DOHH2 (cell line): ENCODE data around the gene GRID2.

Source experiments
- EZH2phosphoT487 ChIP-seq: fragments of 200-600 bp; sonication (generic); IDR thresholded peaks from 2 replicates; pipeline ENCODE4 v1.6.1; 2017; ENCODE audit warnings: borderline replicate concordance, mild to moderate bottlenecking, antibody characterized with exemption, low read length, moderate library complexity, mixed read lengths
- TF ChIP-seq, protein P1 (sequence below): fragments of 200-600 bp; sonication (generic); IDR thresholded peaks from one replicate; pipeline ENCODE4 v1.5.1; 2014; ENCODE audit warnings: antibody characterized with exemption, mild to moderate bottlenecking, low read depth, low read length; ENCODE audit not compliant: poor library complexity, severe bottlenecking

DNA sequence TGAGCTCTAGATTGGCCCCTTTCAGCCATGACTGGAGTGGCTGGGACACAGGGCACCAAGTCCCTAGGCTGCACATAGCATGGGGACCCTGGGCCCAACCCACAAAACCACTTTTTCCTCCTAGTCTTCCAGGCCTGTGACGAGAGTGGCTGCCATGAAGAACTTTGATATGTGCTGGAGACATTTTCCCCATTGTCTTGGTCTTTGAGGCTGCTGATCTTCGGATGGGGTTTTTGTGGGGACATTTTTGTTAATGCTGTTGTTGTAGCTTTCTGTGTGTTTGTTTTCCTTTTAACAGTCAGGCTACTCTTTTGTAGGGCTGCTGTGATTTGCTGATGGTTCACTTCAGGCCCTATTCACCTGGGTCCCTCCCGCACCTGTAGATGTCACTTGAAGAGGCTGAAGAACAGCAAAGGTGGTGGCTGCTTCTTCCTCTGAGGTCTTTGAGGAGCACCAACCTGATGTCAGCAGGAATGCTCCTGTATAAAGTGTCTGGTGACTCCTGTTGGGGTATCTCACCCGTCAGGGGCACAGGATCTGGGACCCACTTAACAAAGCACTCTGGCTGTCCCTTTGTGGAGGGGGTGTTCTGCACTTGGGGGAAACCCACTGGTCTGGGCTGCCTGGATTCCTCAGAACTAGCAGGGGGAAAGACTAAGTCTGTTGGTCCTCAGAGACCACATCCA is 49.6 kb upstream of the GRID2 start:
- TF ChIP-seq, protein P1, sequence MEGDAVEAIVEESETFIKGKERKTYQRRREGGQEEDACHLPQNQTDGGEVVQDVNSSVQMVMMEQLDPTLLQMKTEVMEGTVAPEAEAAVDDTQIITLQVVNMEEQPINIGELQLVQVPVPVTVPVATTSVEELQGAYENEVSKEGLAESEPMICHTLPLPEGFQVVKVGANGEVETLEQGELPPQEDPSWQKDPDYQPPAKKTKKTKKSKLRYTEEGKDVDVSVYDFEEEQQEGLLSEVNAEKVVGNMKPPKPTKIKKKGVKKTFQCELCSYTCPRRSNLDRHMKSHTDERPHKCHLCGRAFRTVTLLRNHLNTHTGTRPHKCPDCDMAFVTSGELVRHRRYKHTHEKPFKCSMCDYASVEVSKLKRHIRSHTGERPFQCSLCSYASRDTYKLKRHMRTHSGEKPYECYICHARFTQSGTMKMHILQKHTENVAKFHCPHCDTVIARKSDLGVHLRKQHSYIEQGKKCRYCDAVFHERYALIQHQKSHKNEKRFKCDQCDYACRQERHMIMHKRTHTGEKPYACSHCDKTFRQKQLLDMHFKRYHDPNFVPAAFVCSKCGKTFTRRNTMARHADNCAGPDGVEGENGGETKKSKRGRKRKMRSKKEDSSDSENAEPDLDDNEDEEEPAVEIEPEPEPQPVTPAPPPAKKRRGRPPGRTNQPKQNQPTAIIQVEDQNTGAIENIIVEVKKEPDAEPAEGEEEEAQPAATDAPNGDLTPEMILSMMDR, result no peak
- no peak for TF ChIP-seq EZH2phosphoT487
